HG03025 (cell line): Measurements from ENCODE around the gene IRF2BP2.

Experiments used
- ATAC-seq: cut with Tn5 transposase; IDR thresholded peaks from one replicate; pipeline ENCODE4 v1.9.1; 2021; ENCODE audit warnings: mild to moderate bottlenecking, moderate library complexity; ENCODE audit not compliant: unreplicated experiment, low FRiP score

IRF2BP2 gene

GRCh38 chr1:234614081-234614489, 4.1 kb upstream of the IRF2BP2 start:
- no peak for ATAC-seq

- no peak for ATAC-seq
Measured at GRCh38 chr1:234613128-234613875, 3.3 kb upstream of the IRF2BP2 start.

GRCh38 chr1:234612352-234613127, 2.6 kb upstream of the IRF2BP2 start:
- ATAC-seq = no peak

GRCh38 chr1:234611847-234612351, 1.9 kb upstream of the IRF2BP2 start:
- ATAC-seq = no peak

GRCh38 chr1:234611225-234611846, 1.4 kb upstream of the IRF2BP2 start:
- peak; percentile 9 for ATAC-seq

GRCh38 chr1:234610666-234611224, 767 bp upstream of the IRF2BP2 start:
- ATAC-seq = peak; percentile 43

GRCh38 chr1:234609691-234610042, 311 bp downstream of the IRF2BP2 start:
- ATAC-seq = no peak

- no peak for ATAC-seq
Measured at GRCh38 chr1:234608911-234609690, 877 bp downstream of the IRF2BP2 start.

- no peak for ATAC-seq
Measured at GRCh38 chr1:234608025-234608910, 1.7 kb downstream of the IRF2BP2 start.

- no peak for ATAC-seq
Measured at GRCh38 chr1:234607109-234608024, 2.6 kb downstream of the IRF2BP2 start.

- no peak for ATAC-seq
Measured at GRCh38 chr1:234606784-234607108, 3.2 kb downstream of the IRF2BP2 start.

GRCh38 chr1:234605983-234606783, 3.8 kb downstream of the IRF2BP2 start:
- no peak for ATAC-seq

- no peak for ATAC-seq
Measured at GRCh38 chr1:234605399-234605982, 4.5 kb downstream of the IRF2BP2 start.

GRCh38 chr1:234604495-234605398, 5.2 kb downstream of the IRF2BP2 start:
- ATAC-seq = no peak

- no peak for ATAC-seq
Measured at GRCh38 chr1:234603221-234604204, 6.5 kb downstream of the IRF2BP2 start.
